GM18502 (cell line): Measurements from ENCODE around the gene FAF2.
"Not testable (repeated sequence)": the region's sequence is repeated elsewhere in the genome, so short reads cannot be mapped to it uniquely, and the experiment has no call there.

ENCODE experiments used
- ATAC-seq: cut with Tn5 transposase; IDR thresholded peaks from one replicate; pipeline ENCODE4 v1.9.1; 2021; ENCODE audit warnings: mild to moderate bottlenecking; ENCODE audit not compliant: unreplicated experiment, poor library complexity

The FAF2 gene

GRCh38 chr5:176450077-176450476 is 1.9 kb downstream of the FAF2 start:
- ATAC-seq, result no peak

GRCh38 chr5:176454724-176455394 is 6.7 kb downstream of the FAF2 start:
- no peak for ATAC-seq

GRCh38 chr5:176458904-176459561 is 10.8 kb downstream of the FAF2 start:
- ATAC-seq, result no peak

- no peak for ATAC-seq
Measured at GRCh38 chr5:176461349-176461748, 13.2 kb downstream of the FAF2 start.

- no peak for ATAC-seq
Measured at GRCh38 chr5:176463113-176463764, 15.1 kb downstream of the FAF2 start.

GRCh38 chr5:176466245-176466871 is 18.2 kb downstream of the FAF2 start:
- no peak for ATAC-seq

- no peak for ATAC-seq
Measured at GRCh38 chr5:176469296-176469695, 21.1 kb downstream of the FAF2 start.

- ATAC-seq, result no peak
Measured at GRCh38 chr5:176470539-176470938, 22.4 kb downstream of the FAF2 start.

- no peak for ATAC-seq
Measured at GRCh38 chr5:176471098-176471497, 22.9 kb downstream of the FAF2 start.

- no peak for ATAC-seq
Measured at GRCh38 chr5:176473335-176474006, 25.3 kb downstream of the FAF2 start.

GRCh38 chr5:176474476-176474875 is 26.3 kb downstream of the FAF2 start:
- ATAC-seq, result no peak

- no peak for ATAC-seq
Measured at GRCh38 chr5:176481711-176482110, 33.5 kb downstream of the FAF2 start.

- ATAC-seq, result no peak
Measured at GRCh38 chr5:176485176-176485575, 37.0 kb downstream of the FAF2 start.

GRCh38 chr5:176486189-176486757 is 38.1 kb downstream of the FAF2 start:
- no peak for ATAC-seq

- ATAC-seq, result not testable (repeated sequence)
Measured at GRCh38 chr5:176487160-176487559, 39.0 kb downstream of the FAF2 start.

- no peak for ATAC-seq
Measured at GRCh38 chr5:176489077-176489476, 40.9 kb downstream of the FAF2 start.

GRCh38 chr5:176490301-176490700 is 42.1 kb downstream of the FAF2 start:
- no peak for ATAC-seq

GRCh38 chr5:176491101-176491502 is 42.9 kb downstream of the FAF2 start:
- no peak for ATAC-seq

GRCh38 chr5:176491901-176492300 is 43.7 kb downstream of the FAF2 start:
- no peak for ATAC-seq

GRCh38 chr5:176492431-176492830 is 44.2 kb downstream of the FAF2 start:
- ATAC-seq, result no peak
